ENCODE data around the gene SNRPA. TPM values are rescaled to one million over a fixed set of nuclear protein-coding genes. Genes with fewer than 3 reads are reported as not detected.

SNRPA gene
- total and polyA plus RNA-seq, 7 donors = 19.2 to 76.1 (median 52.3) TPM

- Histone ChIP-seq H3K27ac (no peak overlapping the region), H3K36me3 (peaks cover 16 to 90% (median 44%) of the 10 kb centered on the region in 4 donors), H3K27me3 (no peaks in the 10 kb centered on the region), H3K4me1 (peaks cover 0 to 19% (median 10%) of the 10 kb centered on the region in 4 donors), H3K4me3 (no peak overlapping the region), H3K9me3 (no peaks in the 10 kb centered on the region)
- intact Hi-C loops (cut with DNase I) = no loop called here
- 88 to 90% methylated on average over 18 of the region's 18 CpGs for WGBS, 2 donors
- DNase-seq = no peak
- TF ChIP-seq CTCF (IDR thresholded peaks at IDR 0.05) = no peak
- TF ChIP-seq EP300 (IDR thresholded peaks at IDR 0.05) = no peak
- TF ChIP-seq POLR2AphosphoS5 (IDR thresholded peaks at IDR 0.05) = no peak
- TF ChIP-seq POLR2A (IDR thresholded peaks at IDR 0.05) = no peak
These were observed 46.3 kb upstream of the SNRPA start for GRCh38 chr19:40704491-40705361.

GRCh38 chr19:40705362-40705651, 45.7 kb upstream of the SNRPA start:
- Histone ChIP-seq H3K36me3 (peaks cover 12 to 90% (median 45%) of the 10 kb centered on the region in 4 donors), H3K4me1 (peaks cover 0 to 19% (median 10%) of the 10 kb centered on the region in 4 donors), H3K9me3 (no peaks in the 10 kb centered on the region), H3K27me3 (no peaks in the 10 kb centered on the region), H3K4me3 (no peak overlapping the region), H3K27ac (no peak overlapping the region)
- TF ChIP-seq POLR2AphosphoS5 (IDR thresholded peaks at IDR 0.05) (no peak), CTCF (IDR thresholded peaks at IDR 0.05) (no peak), POLR2A (IDR thresholded peaks at IDR 0.05) (no peak), EP300 (IDR thresholded peaks at IDR 0.05) (no peak)
- no peak for DNase-seq
- WGBS, 2 donors = 96 to 98% methylated on average over 9 of the region's 9 CpGs
- intact Hi-C loops (cut with DNase I) = no loop called here

- DNase-seq = no peak
- H3K27ac ChIP-seq = no peak overlapping the region
- intact Hi-C loops (cut with DNase I) = no loop called here
- TF ChIP-seq EP300 (IDR thresholded peaks at IDR 0.05) = no peak
- no peak for TF ChIP-seq CTCF (IDR thresholded peaks at IDR 0.05)
- no peak for TF ChIP-seq POLR2AphosphoS5 (IDR thresholded peaks at IDR 0.05)
- TF ChIP-seq POLR2A (IDR thresholded peaks at IDR 0.05) = no peak
- 92 to 94% methylated on average over 7 of the region's 7 CpGs for WGBS, 2 donors
- no peaks in the 10 kb centered on the region for H3K9me3 ChIP-seq
- no peaks in the 10 kb centered on the region for H3K27me3 ChIP-seq
- no peak overlapping the region for H3K4me3 ChIP-seq
- peaks cover 0 to 19% (median 10%) of the 10 kb centered on the region in 4 donors for H3K4me1 ChIP-seq
- peaks cover 12 to 91% (median 48%) of the 10 kb centered on the region in 4 donors for H3K36me3 ChIP-seq
These were observed 44.9 kb upstream of the SNRPA start for GRCh38 chr19:40705950-40706619.

GRCh38 chr19:40707615-40708014, 43.4 kb upstream of the SNRPA start:
- Histone ChIP-seq H3K36me3 (peaks cover 12 to 93% (median 47%) of the 10 kb centered on the region in 4 donors), H3K4me3 (no peak overlapping the region), H3K9me3 (no peaks in the 10 kb centered on the region), H3K27me3 (no peaks in the 10 kb centered on the region), H3K4me1 (peaks cover 0 to 12% (median 7%) of the 10 kb centered on the region in 4 donors), H3K27ac (no peak overlapping the region)
- no peak for DNase-seq
- TF ChIP-seq EP300 (IDR thresholded peaks at IDR 0.05) (no peak), CTCF (IDR thresholded peaks at IDR 0.05) (no peak), POLR2AphosphoS5 (IDR thresholded peaks at IDR 0.05) (no peak), POLR2A (IDR thresholded peaks at IDR 0.05) (no peak)
- intact Hi-C loops (cut with DNase I) = no loop called here
- 96% methylated on average over 7 of the region's 7 CpGs for whole genome bisulfite sequencing, 2 donors
